T47D (cell line): Measurements from ENCODE around the gene NAPA.

Source experiments
- DNase-seq, 2 experiments: peaks; one replicate each; pipeline versions ENCODE4 v3.0.0 to v3.0.0-alpha.2; 2011 to 2012; ENCODE audit warnings: low read depth in 1 of 2, low spot score in 1 of 2
- JUND ChIP-seq: IDR thresholded peaks from 2 replicates; pipeline ENCODE4 v1.6.1; 2012; ENCODE audit warnings: low read depth
- in situ Hi-C: cut with HindIII; loops from 2 replicates; pipeline ENCODE4 v1.10.0; 2016; ENCODE audit warnings: low sequenced_read_pairs, low pct_unique_long_range_greater_than_20kb

Gene NAPA

DNA sequence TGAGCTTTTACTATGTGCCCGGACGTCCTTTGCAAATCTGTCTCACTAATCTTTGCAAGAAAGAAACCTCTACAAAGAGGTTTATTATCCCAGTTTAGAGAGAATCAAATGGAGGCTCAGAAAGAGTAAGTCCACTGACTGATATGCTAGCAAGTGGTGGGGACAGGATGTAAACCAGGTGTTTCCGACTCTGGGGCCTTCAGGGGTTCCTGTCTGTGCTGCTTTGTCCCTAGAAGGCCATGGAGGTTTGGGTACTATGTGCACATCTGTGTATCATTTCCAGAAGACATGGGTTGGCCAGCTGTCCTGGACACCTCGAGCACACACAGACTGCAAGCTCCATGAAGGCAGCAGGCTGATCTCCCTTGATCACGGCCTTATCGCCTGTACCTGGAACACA is 29.7 kb downstream of the NAPA start:
- no peak for DNase-seq
- no peak for TF ChIP-seq JUND
- in situ Hi-C loops, result no loop called here

DNA sequence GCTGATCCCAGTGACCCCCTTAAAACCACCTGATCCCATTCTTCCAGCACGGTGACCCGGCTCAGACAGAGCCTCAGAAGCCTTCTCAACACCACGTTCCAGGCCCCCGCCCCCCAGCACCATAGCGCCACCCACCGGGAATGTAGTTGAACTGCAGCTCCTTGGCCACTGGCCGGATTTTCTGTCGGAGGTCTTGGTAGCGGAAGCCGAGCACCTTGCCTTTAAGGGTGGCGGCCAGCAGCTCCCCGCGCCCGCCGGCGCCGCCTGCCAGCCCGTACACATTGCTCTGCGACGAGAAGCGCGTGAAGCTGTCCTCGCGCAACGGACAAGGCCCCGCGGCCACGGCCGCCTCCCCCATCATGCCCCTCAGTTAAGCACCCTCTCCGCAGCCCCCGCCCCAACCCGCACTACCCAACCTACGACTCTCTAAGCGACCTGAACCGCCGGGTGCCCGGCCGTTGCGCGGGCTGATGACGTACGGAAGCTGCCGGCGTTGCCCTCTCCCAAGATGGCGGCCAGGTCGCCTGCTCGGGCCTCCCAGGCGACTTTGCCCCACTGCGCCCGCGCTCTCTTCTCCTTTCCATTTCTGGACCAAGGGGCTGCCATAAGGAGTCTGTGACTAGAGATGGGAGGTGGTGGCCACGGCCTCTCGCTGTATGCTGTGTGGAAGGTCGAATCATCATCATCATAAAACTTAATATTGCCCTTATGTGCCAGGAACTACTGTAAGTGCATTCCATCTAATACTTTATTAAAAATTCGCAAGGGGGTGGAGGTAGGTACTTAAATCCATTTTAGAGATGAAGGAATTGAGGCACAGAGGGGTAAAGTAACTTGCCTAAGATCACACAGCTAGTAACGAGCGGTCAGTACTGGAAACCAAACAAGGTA is 30.8 kb downstream of the NAPA start, which contains the start of gene KPTN:
Gene KPTN, minus strand, starts transcription at position 420 of the 891 bp plus-strand sequence. Its CDS starts 59 bp downstream, at position 361.
- in situ Hi-C loops, result no loop called here
- DNase-seq, result peak; percentile 88
- no peak for TF ChIP-seq JUND

DNA sequence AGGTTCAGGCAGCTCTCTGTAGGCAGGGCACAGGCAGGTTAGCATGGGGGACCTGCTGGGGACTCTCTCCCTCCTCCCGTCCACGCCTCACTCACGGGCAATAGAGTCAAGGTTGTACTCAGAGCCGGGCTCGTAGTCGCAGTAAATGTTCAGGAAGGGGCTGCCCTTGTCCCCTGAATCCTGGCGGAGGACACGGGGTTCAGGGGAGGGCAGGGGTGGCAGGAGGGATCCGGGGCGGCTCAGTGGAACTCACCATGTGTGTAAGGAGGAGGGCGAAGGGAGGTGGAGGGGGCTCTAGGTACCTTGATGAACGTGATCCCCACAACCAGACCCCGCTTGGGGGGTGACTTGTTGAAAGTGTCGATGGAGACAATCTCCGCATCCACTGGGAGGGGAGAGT is 31.7 kb downstream of the NAPA start:
- no peak for DNase-seq
- in situ Hi-C loops, result no loop called here
- TF ChIP-seq JUND, result no peak

DNA sequence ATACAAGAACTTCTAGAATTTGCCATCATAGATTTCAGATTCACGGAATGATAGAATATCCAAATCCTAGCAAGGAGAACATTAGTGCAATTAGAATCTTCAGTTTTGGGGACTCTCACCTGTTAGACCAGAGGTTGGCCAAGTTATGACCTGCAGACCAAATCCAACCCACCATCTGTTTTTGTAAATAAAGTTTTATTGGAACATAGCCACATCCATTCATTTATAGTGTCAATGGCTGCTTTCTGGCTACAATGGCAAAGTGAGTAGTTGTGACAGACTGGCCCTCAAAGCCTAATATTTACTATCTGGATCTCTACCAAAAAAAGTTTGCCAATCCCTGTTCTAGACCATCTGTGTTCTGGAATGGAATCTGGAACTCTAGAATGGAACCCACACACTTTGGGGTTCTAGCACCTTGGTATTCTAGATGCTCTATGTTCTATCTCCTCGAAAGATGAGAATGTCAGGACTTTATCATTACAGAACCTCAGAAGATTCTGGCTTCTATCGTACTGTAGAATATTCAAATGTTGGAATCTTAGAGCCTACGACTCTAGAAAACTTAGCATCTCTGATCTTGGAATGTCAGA is 33.3 kb downstream of the NAPA start:
- no peak for TF ChIP-seq JUND
- in situ Hi-C loops, result no loop called here
- DNase-seq, result no peak

- in situ Hi-C loops, result no loop called here
- no peak for DNase-seq
- no peak for TF ChIP-seq JUND
Observed at GRCh38 chr19:47480658-47481057, 34.2 kb downstream of the NAPA start.

- DNase-seq, result no peak
- in situ Hi-C loops, result no loop called here
- TF ChIP-seq JUND, result no peak
Observed at GRCh38 chr19:47479701-47480503, 35.0 kb downstream of the NAPA start.

GRCh38 chr19:47476438-47476972 is 38.4 kb downstream of the NAPA start:
- TF ChIP-seq JUND, result no peak
- in situ Hi-C loops, result no loop called here
- no peak for DNase-seq

- in situ Hi-C loops, result no loop called here
- TF ChIP-seq JUND, result no peak
Observed at GRCh38 chr19:47475465-47475864, 39.4 kb downstream of the NAPA start.

GRCh38 chr19:47473336-47473735 is 41.5 kb downstream of the NAPA start:
- in situ Hi-C loops, result no loop called here
- no peak for TF ChIP-seq JUND
- DNase-seq, result no peak

More at GRCh38 chr19:47475465-47475864, 39.4 kb downstream of the NAPA start:
- no peak for DNase-seq

DNA sequence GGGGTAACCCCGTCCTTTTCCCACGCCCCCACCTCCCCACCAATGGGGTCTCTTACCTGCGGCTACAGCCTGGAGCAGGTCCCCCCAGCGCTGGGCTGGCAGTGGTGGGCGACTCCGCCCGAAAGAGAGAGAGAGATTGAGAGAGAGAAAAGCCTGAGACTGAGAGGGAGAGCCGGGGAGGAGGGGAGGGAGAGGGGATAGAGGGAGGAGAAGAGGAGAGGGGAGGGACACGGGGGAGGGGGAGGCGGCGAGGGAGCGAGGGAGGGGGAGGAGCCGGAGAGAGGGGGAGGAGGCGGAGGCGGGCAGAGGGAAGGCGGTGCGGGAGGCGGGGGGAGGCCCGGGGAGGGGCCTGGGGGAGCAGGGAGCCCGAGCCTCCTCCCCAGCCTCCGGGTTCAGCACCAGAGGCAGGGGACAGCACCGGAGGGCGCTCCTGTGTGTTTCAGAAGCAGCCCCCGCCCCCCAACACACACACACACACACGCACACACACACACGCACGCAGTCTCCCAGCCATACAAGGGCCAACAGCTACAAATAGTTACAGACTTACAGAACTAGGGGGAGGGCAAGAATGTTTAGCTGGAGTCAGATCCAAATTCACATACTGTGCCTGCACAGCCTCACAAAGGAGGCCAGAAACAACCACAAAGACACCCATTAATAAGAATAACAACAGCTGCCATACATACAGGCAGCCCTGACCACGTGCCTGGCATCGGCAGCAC is 43.0 kb downstream of the NAPA start, which contains the start of gene SLC8A2:
Gene SLC8A2, minus strand, starts transcription at position 161 of the 725 bp plus-strand sequence. CDS start 5,490 bp downstream, outside the sequence.
- peak; percentile 68 to 92 for DNase-seq
- TF ChIP-seq JUND, result no peak
- in situ Hi-C loops, result no loop called here

GRCh38 chr19:47471381-47471732 is 43.5 kb downstream of the NAPA start:
- no peak for TF ChIP-seq JUND
- no peak for DNase-seq
- in situ Hi-C loops, result no loop called here

DNA sequence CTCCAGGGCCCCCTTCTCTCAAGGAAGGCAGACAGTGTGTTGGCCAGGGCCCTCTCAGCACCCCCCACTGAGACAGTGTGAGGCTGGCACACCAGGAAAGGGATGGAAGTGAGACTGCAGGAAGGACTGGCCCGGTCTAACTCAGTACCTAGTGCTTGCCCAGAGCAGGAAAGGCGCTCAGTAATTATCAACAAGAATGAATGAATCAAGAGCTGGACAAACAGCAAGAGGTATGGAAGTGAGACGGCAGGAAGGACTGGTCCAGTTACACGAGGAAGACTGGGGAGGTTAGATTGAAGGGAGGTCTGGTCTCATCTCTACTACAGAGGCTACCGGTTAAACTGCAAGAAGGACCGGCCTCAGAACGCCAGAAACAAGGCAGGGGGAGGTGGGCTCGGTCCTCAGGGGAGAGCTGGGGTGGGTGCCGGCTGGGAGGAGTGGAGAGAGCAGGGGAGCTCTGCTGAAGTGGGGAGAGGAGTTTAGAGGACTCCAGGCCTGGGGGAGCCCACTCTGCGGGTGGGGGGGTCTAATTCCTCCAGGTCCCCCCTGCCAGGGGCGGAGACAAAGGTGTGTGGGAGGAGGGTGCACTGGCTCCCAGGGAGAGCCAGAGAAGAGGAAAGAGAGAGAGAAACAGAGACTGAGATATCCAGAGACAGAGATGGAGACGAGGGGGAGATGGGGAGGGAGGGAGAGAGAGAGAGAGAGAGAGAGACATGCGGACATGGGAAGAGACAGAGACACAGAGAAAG is 44.2 kb downstream of the NAPA start:
- in situ Hi-C loops, result no loop called here
- no peak for TF ChIP-seq JUND
- DNase-seq, result no peak
